Measurements from ENCODE around the gene FTSJ3. TPM values are rescaled to one million over a fixed set of nuclear protein-coding genes. Genes with fewer than 3 reads are reported as not detected.
"Not testable (repeated sequence)": the region's sequence is repeated elsewhere in the genome, so short reads cannot be mapped to it uniquely, and the experiment has no call there.

Gene FTSJ3
- total RNA-seq, 1 experiment from 2014 or later: 58.6 TPM

DNA sequence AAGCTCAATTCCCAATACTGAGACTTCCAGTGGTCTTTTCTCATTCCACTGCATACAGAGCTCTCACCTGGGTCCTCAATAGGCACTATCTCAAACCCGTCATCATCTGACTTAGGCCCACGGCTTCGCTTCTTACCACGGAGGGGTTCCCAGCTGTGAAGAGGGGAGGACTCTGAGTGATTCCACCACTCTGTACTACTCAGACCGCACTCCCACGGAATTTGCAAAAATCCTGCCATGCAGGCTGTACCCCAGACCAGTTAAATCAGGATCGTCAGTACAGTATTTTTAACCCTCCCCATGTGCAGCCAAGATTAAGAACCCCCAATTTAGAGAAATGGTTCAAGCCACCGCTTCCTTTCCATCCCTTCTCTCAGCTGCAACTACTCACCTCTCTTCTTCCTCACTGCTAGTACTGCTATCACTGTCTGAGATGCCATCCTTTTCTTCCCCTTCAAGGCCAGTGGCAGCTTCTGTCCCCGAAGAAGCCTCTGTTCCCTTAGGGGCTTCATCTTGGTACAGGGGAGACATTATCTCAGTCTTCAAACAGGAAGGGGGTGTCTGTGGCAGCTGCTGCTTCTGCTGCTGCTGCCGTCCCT is 6.4 kb downstream of the FTSJ3 start:
- DNase-seq: no peak
- H3K27me3 ChIP-seq: no peaks in the 10 kb centered on the region
- no peaks in the 10 kb centered on the region for H3K9me3 ChIP-seq
- no peak overlapping the region for H3K4me3 ChIP-seq
- H3K36me3 ChIP-seq: peaks cover 97% of the 10 kb centered on the region

DNA sequence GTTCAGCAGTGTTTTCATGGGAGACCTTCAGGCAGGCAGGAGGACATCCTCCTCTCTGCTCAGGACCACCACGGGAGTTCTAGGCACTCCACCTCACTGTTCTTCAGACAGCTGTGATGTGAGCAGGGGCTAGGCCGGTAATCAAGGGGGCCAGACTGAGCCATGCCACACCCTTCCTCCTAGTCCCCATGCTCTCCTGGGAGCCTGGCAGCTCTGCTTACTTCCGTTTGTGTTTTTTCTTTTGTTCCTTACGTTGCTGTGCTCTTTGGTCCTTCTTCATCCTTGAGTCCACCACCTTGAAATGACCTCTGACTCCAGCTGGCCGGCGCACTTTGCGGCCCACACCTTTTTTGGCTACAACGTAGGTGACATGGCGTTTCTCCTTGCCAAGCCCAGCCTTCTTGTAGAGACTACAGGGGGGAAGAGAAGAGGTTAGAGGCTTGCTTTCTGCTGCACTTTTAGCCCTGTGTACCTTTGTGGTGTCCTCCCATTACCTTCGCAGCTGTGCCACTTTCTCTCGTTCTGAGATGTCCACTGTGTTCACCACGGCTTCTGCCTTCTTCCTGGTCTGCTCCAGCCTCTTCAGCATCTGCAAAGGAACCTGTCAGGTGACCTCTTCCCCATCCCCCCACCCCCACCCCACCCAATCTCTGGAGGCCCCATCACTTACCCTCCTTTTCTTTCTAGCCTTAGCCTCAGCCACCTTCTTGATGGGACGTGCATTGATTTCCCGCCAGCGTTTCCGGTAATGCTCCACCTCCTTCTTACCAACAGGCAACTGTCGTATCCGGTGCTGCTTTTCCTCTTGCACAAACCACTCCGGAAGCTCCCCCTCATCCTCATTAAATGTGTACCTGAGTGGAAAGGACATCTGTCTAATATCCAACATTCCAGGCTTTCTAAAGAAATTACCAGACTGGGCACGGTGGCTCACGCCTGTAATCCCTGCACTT is 7.6 kb downstream of the FTSJ3 start:
- DNase-seq: no peak
- Histone ChIP-seq H3K36me3 (peaks cover 97% of the 10 kb centered on the region), H3K4me3 (no peak overlapping the region), H3K27me3 (no peaks in the 10 kb centered on the region), H3K9me3 (no peaks in the 10 kb centered on the region)

GRCh38 chr17:63819131-63819530 is 8.3 kb downstream of the FTSJ3 start:
- DNase-seq: no peak
- Histone ChIP-seq H3K27me3 (no peaks in the 10 kb centered on the region), H3K36me3 (peaks cover 96% of the 10 kb centered on the region), H3K9me3 (no peaks in the 10 kb centered on the region), H3K4me3 (no peak overlapping the region)

DNA sequence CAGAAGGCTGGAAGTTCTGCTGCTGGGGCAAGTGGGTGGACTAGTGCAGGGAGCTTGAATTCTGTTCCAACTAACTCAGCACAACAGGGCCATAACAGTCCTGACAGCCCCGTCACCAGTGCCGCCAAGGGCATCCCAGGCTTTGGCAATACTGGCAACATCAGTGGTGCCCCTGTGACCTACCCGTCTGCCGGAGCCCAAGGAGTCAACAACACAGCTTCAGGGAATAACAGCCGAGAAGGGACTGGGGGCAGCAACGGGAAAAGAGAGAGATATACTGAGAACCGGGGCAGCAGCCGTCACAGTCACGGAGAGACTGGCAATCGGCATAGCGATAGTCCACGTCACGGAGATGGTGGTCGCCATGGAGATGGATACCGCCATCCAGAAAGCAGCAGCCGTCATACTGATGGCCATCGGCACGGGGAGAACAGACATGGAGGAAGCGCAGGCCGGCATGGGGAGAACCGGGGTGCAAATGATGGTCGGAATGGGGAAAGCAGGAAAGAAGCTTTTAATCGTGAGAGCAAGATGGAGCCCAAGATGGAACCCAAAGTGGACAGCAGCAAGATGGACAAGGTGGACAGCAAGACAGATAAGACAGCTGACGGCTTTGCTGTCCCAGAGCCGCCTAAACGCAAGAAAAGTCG is 9.6 kb downstream of the FTSJ3 start:
- Histone ChIP-seq H3K4me3 (no peak overlapping the region), H3K27me3 (no peaks in the 10 kb centered on the region), H3K9me3 (no peaks in the 10 kb centered on the region), H3K36me3 (peaks cover 94% of the 10 kb centered on the region)
- no peak for DNase-seq

- peaks cover 94% of the 10 kb centered on the region for H3K36me3 ChIP-seq
- H3K27me3 ChIP-seq: no peaks in the 10 kb centered on the region
- no peak for DNase-seq
- no peaks in the 10 kb centered on the region for H3K9me3 ChIP-seq
- H3K4me3 ChIP-seq: no peak overlapping the region
These were observed 10.8 kb downstream of the FTSJ3 start for GRCh38 chr17:63816669-63817068.

DNA sequence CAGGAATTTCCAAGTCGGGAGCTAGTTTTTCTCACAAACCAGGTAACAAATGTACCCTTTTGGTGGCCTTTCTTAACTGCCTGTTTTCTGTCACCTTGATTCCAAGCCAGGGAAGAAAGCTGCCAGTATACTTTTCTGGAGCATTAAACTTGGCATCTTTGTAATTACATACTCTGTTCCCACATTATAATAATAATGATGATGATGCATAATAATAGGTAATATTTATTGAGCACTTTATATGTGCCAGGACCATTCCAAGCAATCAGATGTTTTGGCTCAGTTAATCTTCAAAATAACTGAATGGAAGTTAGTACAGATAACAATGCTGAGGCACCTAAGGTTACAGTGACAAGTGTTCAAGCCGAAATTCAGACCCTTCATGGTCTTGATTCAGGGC is 11.3 kb downstream of the FTSJ3 start:
- H3K27me3 ChIP-seq: no peaks in the 10 kb centered on the region
- DNase-seq: no peak

DNA sequence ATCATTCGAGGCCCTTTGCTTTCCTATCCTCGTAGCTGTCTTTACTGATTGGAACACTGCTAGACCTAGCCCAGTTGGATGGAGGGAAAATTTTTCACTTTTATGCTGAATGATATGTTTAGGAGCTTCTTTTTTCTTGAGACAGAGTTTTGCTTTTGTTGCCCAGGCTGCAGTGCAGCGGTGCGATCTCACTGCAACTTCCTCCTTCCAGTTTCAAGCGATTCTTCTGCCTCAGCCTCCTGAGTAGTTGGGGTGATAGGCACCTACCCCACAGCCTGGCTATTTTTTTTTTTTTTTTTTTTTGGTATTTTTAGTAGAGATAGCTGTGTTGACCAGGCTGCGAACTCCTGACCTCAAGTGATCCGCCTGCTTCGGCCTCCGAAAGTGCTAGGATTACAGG is 17.5 kb downstream of the FTSJ3 start:
- Histone ChIP-seq H3K4me3 (no peak overlapping the region), H3K27me3 (no peaks in the 10 kb centered on the region), H3K9me3 (no peaks in the 10 kb centered on the region), H3K36me3 (peaks cover 95% of the 10 kb centered on the region)
- no peak for DNase-seq

More for the DNA sequence above, 11.3 kb downstream of the FTSJ3 start:
- Histone ChIP-seq H3K4me3 (no peak overlapping the region), H3K36me3 (peaks cover 94% of the 10 kb centered on the region), H3K9me3 (no peaks in the 10 kb centered on the region)

DNA sequence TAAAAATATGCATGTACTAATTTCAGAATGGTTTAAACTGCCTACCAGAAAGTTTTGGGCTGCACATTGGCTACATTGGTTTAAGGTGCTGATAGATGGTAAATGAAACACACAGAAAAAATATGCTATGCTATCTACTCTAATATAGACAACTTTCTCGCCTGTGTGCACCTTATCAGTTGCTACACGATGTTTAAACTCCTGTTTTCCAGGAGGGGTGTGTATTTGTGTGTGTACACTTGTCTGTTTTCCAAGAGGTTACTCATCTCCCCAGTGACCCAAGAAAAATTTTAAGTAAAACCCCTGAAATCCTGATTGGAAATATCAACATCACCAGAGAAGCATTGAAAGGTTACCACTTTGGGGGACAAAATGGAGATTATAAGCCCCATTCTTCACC is 21.9 kb downstream of the FTSJ3 start:
- H3K36me3 ChIP-seq: peaks cover 98% of the 10 kb centered on the region
- no peak overlapping the region for H3K4me3 ChIP-seq
- H3K9me3 ChIP-seq: no peaks in the 10 kb centered on the region
- H3K27me3 ChIP-seq: no peaks in the 10 kb centered on the region
- no peak for DNase-seq

DNA sequence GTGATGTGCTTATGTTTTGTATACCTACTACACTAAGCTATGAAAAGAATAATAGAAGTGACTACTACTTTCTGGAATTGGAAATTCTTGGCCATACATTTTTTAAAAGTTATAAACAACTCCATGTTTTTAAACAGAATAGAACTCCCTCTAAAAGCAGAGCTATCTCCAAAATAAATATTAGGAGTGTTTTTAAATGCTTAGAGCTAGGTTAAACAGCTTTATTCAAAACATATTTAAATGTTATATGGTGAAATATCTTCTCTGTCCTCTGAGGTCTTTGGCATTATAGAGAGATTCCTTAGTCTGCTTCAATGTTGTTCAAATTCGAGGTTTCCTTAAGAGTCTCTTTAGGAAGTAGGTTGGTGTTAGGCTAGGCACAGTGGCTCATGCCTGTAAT is 23.1 kb downstream of the FTSJ3 start:
- no peaks in the 10 kb centered on the region for H3K27me3 ChIP-seq
- DNase-seq: no peak
- peaks cover 99% of the 10 kb centered on the region for H3K36me3 ChIP-seq

DNA sequence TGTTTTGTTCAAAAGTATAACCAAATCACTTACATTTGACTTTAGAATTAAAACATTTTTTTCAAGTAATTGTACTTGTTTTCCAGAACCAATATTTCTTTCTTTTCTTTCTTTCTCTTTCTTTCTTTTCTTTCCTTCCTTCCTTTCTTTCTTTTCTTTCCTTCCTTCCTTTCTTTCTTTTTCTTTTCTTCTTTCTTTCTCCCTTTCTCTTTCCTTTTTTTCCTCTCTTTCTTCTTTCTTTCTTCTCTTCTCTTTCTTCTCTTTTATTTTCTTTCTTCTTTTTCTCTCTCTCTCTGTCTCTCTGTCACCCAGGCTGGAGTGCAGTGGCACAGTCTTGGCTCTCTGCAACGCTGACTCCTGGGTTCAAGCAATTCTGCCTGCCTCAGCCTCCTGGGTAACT is 26.7 kb downstream of the FTSJ3 start:
- Histone ChIP-seq H3K36me3 (peaks cover 95% of the 10 kb centered on the region), H3K27me3 (no peaks in the 10 kb centered on the region), H3K4me3 (no peak overlapping the region), H3K9me3 (no peaks in the 10 kb centered on the region)
- no peak for DNase-seq

More for the DNA sequence above, 23.1 kb downstream of the FTSJ3 start:
- Histone ChIP-seq H3K4me3 (no peak overlapping the region), H3K9me3 (no peaks in the 10 kb centered on the region)

DNA sequence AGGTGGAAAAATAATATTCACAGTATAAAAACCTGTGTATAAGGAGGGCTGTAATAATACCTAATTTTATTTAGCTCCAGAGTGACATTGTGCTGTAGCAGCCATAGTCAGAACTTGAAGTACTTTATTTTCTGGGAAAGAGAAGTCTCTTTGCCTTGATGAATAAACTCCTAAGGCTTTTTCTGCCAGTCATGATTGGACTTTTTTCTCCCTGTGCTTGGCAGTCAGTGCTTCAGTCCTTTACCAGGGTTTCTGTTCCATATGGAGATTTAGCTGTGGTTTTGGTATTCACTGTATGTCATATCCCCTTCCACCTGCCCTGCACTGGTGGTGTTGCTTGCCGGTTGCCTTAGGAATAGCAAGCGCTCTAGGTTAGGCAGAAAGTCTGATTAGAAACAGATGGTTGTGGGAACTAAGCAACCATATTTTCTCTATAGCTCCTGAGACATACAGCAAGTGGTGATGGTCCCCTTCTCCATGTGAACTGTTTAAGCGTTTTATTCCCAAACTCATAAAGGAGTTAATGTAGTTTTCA is 28.8 kb downstream of the FTSJ3 start:
- H3K36me3 ChIP-seq: peaks cover 93% of the 10 kb centered on the region
- no peak overlapping the region for H3K4me3 ChIP-seq
- H3K9me3 ChIP-seq: no peaks in the 10 kb centered on the region
- DNase-seq: no peak
- no peaks in the 10 kb centered on the region for H3K27me3 ChIP-seq

GRCh38 chr17:63796375-63796774 is 31.1 kb downstream of the FTSJ3 start:
- not testable (repeated sequence) for H3K4me3 ChIP-seq, H3K9me3 ChIP-seq, H3K27me3 ChIP-seq, DNase-seq
- peaks cover 92% of the 10 kb centered on the region for H3K36me3 ChIP-seq

- Histone ChIP-seq H3K36me3 (peaks cover 88% of the 10 kb centered on the region), H3K9me3 (no peaks in the 10 kb centered on the region), H3K4me3 (no peak overlapping the region), H3K27me3 (no peaks in the 10 kb centered on the region)
- no peak for DNase-seq
These were observed 35.3 kb downstream of the FTSJ3 start for GRCh38 chr17:63792055-63792729.

- H3K27me3 ChIP-seq: no peaks in the 10 kb centered on the region
- H3K36me3 ChIP-seq: peaks cover 89% of the 10 kb centered on the region
- no peak overlapping the region for H3K4me3 ChIP-seq
- DNase-seq: no peak
- no peaks in the 10 kb centered on the region for H3K9me3 ChIP-seq
These were observed 37.4 kb downstream of the FTSJ3 start for GRCh38 chr17:63790057-63790456.

- H3K36me3 ChIP-seq: peaks cover 93% of the 10 kb centered on the region
- DNase-seq: no peak
These were observed 40.3 kb downstream of the FTSJ3 start for GRCh38 chr17:63786971-63787711.

GRCh38 chr17:63786117-63786516 is 41.3 kb downstream of the FTSJ3 start:
- H3K36me3 ChIP-seq: peaks cover 93% of the 10 kb centered on the region
- H3K4me3 ChIP-seq: no peak overlapping the region
- no peaks in the 10 kb centered on the region for H3K27me3 ChIP-seq
- H3K9me3 ChIP-seq: no peaks in the 10 kb centered on the region
- DNase-seq: no peak

More at GRCh38 chr17:63786971-63787711, 40.3 kb downstream of the FTSJ3 start:
- H3K9me3 ChIP-seq: no peaks in the 10 kb centered on the region
- H3K27me3 ChIP-seq: no peaks in the 10 kb centered on the region
- no peak overlapping the region for H3K4me3 ChIP-seq
